HG02588 (cell line): ENCODE data around the gene PDIA2.

ENCODE experiments used
- ATAC-seq: cut with Tn5 transposase; IDR thresholded peaks from one replicate; pipeline ENCODE4 v1.9.1; 2021; ENCODE audit warnings: mild to moderate bottlenecking, moderate library complexity; ENCODE audit not compliant: unreplicated experiment

The PDIA2 gene

DNA sequence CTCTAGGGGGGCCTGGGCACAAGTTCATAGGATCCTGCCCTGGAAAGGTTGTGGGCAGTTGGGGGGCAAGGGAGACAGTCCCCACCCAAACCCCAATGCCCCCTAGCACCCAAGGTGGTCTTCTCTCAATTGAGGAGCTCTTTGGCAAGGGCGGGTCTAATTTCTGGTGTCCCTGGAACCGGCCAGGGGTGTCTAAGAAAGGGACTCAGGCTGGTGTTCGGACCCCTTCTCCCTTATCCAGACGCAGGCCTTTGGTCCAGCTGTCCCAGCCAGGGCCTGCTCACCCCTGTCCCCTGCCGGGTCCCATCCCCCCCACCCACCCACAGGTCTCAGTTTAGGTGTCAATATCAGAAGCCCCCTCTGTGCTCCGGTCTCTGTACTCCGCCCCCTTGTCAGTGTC lies 3.4 kb upstream of the PDIA2 start:
- ATAC-seq = no peak

- ATAC-seq = no peak
Observed at GRCh38 chr16:280005-280460, 2.9 kb upstream of the PDIA2 start.

GRCh38 chr16:280552-280951 lies 2.4 kb upstream of the PDIA2 start, which contains the start of gene ARHGDIG:
TSS of gene ARHGDIG (plus strand) at chr16:280591. CDS start at chr16:280681, 90 bp downstream.
- no peak for ATAC-seq

GRCh38 chr16:280991-281659 lies 1.8 kb upstream of the PDIA2 start:
- no peak for ATAC-seq

GRCh38 chr16:281660-282255 lies 1.2 kb upstream of the PDIA2 start:
- no peak for ATAC-seq

DNA sequence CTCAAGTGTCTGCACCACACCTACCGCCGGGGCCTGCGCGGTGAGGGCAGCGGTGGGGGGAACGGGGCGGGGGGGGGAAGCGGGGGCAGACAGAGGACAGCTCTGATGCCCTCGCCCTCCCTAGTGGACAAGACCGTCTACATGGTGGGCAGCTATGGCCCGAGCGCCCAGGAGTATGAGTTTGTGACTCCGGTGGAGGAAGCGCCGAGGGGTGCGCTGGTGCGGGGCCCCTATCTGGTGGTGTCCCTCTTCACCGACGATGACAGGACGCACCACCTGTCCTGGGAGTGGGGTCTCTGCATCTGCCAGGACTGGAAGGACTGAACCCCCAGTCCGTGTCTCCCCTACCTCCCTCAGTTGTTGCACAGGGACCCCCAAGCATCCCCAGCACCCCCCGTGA lies 473 bp upstream of the PDIA2 start:
- no peak for ATAC-seq

GRCh38 chr16:284204-285120 lies 1.5 kb downstream of the PDIA2 start:
- ATAC-seq = no peak

GRCh38 chr16:285146-286055 lies 2.4 kb downstream of the PDIA2 start:
- ATAC-seq = no peak

GRCh38 chr16:286491-287297 lies 3.7 kb downstream of the PDIA2 start:
- no peak for ATAC-seq

DNA sequence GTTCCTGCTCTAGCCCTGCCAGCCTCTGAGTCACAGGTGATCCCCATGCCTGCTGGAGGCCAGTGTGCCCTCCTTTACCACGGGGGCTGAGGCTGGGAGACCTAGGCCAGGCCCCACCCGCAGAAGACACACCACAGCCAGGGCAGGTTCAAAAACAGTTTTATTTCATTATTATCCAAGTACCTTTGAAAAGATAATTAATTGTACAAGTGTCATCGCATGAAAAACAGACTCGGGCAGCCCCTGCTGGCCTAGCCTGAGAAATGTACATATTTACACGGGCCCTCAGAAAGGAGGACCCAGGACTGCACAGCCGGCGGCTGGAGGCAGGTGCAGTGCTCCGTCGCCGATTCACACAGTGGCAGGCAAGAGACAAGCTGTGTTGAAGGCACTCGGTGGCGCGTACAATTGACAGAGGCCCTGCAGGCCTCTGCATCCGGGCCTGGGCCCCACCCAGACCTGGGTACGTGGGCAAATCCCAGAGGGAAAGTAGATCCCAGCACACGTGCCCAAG lies 4.4 kb downstream of the PDIA2 start:
- no peak for ATAC-seq

DNA sequence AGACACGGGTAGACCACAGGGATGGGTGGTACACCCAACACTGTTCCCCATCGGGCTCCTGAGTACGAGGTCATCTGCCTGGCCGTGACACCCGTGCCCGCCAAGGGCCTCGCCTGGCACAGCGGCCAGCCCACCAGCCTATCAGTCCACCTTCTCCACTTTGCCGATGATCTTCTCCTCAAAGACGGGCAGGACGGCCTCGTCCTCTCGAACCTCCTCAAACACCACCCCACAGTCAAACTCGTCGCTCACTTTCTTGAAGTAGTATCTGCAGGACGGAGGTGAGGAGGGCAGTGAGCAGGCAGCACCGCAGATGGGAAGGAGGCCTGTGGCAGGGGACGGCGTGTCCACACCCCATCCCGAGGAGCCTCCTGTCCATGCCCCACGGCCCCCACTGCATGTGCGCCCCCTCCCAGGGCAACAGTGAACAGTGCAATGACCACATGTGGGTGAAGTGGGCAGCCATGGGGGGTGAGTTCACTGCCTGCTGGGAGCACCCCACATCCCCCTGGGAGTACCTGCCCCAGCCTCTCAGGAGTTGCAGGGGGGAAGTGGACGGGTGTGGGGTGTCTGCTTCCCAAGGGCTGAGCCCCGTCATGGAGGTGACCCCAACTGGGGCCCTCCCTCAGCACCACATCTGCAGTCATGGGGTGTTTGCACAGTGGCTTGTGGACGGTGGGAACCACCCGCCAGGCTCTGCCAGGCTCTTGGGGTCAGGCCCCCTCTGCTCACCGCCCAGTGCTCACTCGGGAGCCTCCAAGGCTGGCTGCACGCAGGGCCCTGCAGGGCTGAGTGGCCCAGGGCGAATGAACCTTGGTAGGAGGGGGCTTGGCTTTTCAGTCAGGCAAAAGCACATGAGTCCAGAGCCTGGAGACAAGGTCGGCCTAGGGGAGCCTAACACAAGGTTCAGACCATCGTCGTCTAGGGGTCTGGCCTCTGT lies 5.3 kb downstream of the PDIA2 start:
- ATAC-seq = no peak

DNA sequence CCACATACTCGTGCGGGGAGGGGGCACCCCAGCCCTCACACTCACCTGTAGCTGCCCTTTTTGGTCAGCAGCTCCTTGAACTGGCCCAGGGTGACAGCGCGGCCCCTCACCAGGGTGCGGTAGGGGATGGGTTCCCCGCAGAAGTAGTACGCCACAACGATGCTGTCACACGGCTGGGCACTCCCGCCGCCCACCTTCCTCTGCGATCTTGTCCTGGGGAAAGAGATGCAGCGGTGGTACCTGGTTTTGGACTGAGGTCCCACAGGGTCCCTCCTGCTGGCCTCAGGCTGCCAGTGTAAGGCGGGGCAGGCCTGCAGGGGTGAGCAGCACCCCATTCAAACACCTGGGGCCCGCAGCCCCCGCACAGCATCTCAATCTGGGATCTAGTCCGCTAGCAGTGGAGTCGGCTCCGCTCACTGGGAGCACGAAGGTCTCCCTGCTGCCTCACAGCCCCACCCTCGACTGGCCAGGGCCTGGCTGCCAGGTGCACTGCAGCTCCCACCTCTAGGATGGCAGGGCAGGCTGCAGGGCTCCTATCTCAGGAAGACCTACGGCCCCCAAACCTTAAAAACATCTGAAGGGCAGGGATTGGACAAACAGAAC lies 6.5 kb downstream of the PDIA2 start:
- no peak for ATAC-seq

DNA sequence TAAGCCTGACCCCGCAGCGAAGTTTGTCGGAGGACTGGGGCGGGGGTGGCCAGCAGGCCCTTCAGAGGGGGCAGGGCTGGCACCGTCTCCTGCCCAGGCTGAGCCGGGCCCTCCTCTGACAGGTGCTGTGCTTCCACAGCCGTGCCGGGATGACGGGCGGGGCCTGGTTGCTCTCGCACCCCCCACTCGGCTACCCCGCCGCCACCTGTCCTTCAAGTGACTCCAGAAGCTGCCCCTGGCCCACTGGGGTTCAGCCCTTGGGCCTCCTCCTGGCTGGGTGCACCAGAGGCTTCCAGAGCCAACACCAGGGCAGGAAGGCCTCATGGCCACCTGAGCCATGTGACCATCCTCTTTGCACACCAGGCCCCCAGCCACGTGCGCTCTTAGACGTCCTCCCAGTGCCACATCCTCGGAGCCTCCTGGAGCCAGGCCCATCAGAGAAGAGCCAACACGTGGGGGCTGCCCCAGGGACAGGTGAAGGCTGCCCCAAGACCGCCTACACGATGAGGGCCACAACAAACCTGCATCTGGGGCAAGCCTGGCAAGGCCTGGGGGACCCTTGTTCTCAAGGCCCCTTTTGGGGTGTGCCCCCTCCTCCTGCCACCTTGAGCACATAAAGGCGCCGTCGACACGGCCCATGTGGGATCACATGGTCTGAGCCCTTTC lies 7.2 kb downstream of the PDIA2 start:
- ATAC-seq = no peak

GRCh38 chr16:290681-291405 lies 7.9 kb downstream of the PDIA2 start:
- ATAC-seq = no peak

- no peak for ATAC-seq
Observed at GRCh38 chr16:291539-291938, 8.6 kb downstream of the PDIA2 start.

DNA sequence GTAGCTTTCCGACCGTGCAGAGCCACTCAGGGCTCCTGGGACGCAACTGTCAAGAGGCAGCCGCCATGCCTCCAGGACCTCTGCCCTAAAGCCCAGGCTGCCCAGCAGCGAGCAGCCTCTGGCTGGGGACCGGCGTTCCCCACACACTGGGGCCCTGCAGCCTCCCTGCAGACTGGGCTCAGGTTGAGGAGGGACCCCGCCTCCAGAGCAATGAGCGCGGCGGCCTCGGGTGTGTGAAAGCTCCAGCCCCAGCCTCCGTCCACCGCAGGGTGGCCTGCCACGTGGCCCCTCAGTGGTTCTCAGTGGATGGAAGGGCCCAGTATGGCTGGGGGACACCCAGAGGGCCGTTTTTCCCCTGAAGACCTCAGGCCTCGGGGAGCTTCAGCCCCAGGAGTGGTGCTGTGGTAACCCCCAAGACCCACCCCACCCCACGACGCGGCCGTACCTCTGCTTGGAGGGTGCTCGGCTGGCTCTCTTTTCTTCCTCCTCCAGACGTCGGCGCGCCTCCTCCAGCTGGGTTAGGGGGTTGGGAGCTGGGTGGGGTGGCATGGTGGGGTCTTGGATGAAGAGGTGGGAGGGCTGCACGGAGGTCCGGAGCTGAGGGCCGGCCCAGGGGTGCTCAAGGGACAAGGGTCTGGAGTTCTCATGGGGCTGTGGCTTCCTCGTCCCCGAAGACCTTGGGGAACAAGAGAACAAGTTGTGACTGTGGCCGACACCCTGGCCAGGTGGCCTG lies 10.2 kb downstream of the PDIA2 start:
- ATAC-seq = no peak
